ENCODE data around the gene RASGRP4.

DNA sequence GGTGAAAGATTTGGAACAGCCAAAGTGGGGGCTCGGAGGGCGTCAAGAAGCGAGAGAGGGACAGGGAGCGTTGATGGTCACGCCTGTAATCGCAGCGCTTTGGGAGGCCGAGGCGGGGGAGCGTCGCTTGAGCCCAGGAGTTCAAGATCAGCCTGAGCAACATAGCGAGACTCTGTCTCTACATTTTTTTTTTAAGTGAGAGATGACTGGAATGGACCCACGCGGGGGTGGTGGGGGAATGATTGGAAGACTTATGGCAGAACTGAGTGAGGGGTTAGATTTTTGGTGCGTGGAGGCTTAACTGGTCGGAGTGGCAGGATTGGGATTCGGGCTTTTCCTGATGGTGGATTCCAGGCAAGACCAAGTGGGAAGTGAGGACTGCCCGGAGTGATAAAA, 50.9 kb downstream of the RASGRP4 start:
- TF ChIP-seq, protein P1, sequence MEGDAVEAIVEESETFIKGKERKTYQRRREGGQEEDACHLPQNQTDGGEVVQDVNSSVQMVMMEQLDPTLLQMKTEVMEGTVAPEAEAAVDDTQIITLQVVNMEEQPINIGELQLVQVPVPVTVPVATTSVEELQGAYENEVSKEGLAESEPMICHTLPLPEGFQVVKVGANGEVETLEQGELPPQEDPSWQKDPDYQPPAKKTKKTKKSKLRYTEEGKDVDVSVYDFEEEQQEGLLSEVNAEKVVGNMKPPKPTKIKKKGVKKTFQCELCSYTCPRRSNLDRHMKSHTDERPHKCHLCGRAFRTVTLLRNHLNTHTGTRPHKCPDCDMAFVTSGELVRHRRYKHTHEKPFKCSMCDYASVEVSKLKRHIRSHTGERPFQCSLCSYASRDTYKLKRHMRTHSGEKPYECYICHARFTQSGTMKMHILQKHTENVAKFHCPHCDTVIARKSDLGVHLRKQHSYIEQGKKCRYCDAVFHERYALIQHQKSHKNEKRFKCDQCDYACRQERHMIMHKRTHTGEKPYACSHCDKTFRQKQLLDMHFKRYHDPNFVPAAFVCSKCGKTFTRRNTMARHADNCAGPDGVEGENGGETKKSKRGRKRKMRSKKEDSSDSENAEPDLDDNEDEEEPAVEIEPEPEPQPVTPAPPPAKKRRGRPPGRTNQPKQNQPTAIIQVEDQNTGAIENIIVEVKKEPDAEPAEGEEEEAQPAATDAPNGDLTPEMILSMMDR (conservative IDR thresholded peaks at IDR 0.05) = no peak
- no peak for TF ChIP-seq EZH2 (IDR thresholded peaks at IDR 0.05; ENCODE audit: low read depth)
